GM12873 (cell line): ENCODE data around the gene BTN2A1.

Source experiments
- CTCF ChIP-seq: IDR thresholded peaks from 2 replicates; pipeline ENCODE4 v1.5.1; 2012; ENCODE audit warnings: low read depth, mild to moderate bottlenecking, moderate library complexity, low read length, control low read depth; ENCODE audit not compliant: insufficient read depth; ENCODE audit errors: missing control alignments

BTN2A1 gene

GRCh38 chr6:26484161-26484560 is 26.4 kb downstream of the BTN2A1 start:
- no peak for TF ChIP-seq CTCF

DNA sequence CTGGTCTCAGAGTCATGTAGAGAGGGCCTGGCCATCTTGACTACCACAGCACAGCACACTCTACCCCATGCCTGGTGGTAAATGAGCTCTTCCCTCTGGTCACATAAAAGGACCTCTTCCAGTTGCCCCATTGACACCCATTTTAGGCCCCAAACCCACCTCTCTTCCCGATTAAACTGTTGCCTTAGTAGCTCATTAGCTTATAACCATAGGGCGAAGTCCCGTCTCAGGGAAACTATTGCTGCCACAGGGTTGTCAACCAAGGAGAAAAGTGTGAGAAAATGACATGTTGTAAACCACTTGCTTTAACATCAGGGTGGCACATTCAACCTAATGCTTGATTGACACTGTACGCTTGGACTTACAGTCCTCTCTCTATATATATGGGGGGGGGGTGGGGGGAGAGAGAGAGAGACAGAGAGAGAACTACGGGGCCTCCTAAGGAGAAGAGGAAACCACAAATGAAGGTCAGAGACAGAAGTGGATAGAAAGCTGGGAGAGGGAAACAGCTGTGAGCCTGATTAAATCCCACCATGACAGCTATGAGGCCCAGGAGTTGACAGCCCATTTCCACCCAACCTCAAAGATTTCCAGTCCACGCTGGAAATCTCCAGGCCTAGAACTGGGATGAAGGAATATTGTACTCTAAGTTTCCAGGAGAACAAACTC is 27.5 kb downstream of the BTN2A1 start:
- TF ChIP-seq CTCF: no peak

GRCh38 chr6:26486358-26486757 is 28.6 kb downstream of the BTN2A1 start:
- TF ChIP-seq CTCF: no peak

- no peak for TF ChIP-seq CTCF
These were observed 29.7 kb downstream of the BTN2A1 start for GRCh38 chr6:26487466-26487865.

- no peak for TF ChIP-seq CTCF
These were observed 32.5 kb downstream of the BTN2A1 start for GRCh38 chr6:26489996-26490964.

DNA sequence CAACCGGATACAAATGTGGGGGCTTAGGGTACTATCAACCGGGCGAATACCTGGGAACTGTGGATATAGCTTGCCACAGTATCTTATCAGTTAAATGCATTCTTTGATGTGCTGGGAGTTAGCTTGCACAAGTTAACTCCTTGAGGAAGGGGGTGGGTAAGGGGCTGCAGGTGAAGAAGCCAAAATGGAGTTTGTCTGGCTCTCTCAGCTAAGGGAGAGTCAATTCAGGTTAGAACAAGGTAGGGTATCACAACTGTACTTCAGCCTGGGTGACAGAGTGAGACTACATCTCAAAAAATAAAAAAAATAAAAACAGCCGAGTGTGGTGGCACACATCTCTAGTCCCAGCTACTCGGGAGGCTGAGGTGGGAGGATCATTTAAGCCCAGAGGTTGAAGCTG is 33.8 kb downstream of the BTN2A1 start:
- no peak for TF ChIP-seq CTCF

DNA sequence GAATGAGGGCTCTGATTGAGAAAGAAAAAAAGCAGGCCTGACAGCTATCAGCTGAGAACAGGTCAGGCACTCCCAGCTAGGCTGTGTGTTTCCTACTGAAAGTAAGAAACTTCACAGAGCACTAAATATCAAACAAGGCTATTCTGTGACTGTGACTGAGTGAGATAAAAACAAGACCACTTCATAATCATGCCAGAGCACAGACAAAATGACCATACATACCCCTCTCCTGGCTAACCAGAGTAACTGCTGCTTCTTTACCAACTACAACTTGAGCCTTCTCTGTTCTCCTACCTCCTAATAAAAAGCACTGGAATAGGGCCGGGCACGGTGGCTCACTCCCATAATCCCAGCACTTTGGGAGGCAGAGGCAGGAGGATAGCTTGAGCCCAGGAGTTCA is 35.5 kb downstream of the BTN2A1 start:
- TF ChIP-seq CTCF: peak; percentile 55
